HG02571 (cell line): Measurements from ENCODE around the gene ATP5F1B.
"Not testable (repeated sequence)": the region's sequence is repeated elsewhere in the genome, so short reads cannot be mapped to it uniquely, and the experiment has no call there.

Source experiments
- ATAC-seq: cut with Tn5 transposase; IDR thresholded peaks from one replicate; pipeline ENCODE4 v1.9.1; 2021; ENCODE audit warnings: mild to moderate bottlenecking, moderate library complexity; ENCODE audit not compliant: unreplicated experiment

The ATP5F1B gene

DNA sequence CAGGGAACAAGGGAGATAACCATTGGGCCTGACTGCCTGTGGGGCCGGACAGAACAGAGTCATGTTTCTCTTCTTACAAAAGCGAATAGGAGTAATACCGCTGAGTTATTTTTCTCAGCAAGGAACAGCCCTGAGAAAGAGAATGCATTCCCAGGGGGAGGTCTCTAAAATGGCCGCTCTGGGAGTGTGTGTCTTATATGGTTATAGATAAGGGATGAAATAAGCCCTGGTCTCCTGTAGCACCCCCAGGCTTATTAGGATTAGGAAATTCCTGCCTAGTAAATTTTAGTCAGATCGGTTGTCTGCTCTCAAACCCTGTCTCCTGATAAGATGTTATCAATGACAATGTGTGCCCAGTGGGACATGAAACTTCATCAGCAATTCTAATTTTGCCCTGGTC, 8.0 kb upstream of the ATP5F1B start:
- ATAC-seq = not testable (repeated sequence)

DNA sequence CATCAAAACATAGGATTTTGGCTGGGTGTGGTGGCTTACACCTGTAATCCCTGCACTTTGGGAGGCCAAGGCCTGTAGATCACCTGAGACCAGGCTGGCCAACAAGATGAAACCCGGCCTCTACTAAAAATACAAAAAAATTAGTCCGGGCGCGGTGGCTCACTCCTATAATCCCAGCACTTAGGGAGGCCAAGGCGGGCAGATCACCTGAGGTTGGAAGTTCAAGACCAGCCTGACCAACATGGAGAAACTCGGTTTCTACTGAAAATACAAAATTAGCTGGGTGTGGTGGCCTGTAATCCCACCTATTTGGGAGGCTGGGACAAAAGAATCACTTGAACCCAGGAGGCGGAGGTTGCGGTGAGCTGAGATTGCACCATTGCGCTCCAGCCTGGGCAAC, 2.2 kb upstream of the ATP5F1B start:
- not testable (repeated sequence) for ATAC-seq

DNA sequence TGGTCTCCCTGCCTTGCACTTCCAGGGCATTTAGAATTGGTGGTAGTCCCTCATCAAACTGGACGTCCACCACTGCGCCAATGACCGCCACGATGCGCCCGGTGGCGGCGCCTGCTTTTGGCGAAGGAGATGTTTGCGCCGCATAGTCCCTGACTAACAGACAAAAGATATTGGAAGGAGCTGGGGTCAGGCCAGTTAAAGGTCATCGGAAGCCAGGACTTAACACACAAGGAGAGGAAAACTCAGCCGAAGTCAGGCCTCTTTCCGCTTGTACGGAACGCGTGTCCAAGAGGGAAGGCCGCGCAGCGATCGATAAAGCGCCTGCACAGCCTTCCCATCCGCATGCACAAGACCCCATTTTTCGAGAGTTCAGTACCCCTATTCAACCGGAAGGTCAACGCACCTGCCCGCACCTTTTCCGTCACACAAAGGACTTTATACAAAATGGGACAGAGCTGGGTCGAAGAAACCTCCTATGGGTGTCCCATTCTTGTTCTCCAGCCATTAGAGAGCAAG, 525 bp downstream of the ATP5F1B start:
- ATAC-seq = no peak

DNA sequence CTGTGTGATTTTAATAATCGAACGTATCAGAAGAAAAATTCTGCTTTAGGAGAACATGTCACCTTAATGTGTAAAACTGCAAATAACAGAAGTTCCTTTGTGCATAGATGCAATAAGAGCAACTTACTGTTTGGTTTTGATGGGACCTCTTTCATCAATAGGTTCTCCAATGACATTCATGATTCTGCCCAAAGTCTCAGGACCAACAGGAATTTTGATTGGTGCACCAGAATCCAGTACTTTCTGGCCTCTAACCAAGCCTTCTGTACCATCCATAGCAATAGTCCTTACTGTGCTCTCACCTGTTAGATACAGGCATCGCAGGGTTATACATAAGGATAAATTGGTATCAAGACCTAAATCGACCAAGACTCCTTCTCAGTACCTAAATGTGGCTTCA, 1.1 kb downstream of the ATP5F1B start:
- ATAC-seq = no peak

DNA sequence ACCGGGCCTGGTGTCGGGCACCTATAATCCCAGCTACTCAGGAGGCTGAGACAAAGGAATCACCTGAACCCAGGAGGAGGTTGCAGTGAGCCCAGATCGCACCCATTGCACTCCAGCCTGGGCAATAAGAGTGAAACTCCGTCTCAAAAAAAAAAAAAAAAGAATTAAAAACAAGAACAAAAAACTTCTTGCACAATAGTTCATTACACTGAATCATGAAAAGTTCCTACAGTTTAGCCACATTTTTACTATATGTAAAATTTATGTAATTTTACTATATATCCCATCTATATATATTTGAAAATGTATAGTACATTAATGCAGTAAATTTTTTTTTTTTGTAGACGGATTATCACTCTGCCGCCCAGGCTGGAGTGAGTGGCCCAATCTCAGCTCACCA, 4.6 kb downstream of the ATP5F1B start:
- ATAC-seq = no peak

DNA sequence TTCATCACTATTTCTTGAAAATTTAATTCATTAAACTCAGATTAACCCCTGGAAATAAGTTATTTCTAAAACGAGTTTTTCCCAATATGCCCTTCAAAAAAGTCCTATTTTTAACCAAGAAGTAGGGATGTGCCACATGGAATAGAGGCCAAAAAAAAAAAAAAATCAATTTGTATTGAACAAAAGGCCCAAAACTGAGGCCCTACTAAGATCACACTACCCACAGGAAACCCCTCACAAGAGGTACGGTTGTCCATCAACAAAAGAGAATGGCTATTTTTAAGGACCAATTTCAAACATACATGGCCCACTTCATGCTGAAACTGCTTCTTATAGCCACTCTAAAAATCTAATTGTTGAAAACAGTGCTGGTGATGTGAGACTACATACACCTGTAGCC, 8.2 kb downstream of the ATP5F1B start:
- ATAC-seq = no peak

DNA sequence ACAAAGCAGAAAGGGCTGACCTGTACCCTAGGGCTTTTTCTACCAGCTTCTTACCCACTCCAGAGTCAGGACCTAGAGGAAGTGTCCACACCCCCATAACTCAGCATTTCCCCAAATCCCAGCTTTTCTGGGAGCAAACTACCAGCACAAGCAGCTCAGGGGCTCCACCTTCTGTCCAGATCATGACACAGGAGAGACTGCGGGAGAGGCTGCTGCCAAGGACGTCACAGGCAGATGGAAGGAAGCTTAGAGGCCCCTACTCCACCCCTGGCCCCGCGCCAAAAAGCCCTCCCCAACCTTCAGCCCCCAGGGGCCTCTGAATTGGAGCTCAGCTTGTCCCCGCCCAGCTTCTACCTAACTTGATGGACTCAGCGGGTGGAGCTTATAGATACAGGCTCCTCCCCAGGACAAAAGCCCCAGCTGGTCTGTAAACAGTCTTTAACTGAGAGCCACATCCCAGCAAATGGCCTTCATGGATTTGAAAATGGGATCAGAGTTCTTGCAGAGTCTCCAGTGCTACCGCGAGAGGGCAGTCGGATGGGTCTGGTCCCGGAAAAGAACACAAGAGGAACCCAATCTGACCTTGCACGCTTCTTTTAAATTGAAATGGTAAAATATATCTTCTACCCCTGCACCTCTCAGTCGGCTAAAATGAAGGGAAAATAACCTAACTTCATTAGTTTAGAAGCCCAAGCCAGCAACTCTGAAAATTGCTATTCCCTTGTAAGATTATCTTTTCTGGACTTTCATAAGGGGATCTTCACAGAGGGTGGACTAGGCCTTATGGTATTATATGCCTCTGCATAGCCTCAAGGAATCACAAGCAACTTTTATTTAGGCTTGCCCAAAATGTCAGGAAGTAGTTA, 8.9 kb downstream of the ATP5F1B start:
- peak; percentile 46 for ATAC-seq

DNA sequence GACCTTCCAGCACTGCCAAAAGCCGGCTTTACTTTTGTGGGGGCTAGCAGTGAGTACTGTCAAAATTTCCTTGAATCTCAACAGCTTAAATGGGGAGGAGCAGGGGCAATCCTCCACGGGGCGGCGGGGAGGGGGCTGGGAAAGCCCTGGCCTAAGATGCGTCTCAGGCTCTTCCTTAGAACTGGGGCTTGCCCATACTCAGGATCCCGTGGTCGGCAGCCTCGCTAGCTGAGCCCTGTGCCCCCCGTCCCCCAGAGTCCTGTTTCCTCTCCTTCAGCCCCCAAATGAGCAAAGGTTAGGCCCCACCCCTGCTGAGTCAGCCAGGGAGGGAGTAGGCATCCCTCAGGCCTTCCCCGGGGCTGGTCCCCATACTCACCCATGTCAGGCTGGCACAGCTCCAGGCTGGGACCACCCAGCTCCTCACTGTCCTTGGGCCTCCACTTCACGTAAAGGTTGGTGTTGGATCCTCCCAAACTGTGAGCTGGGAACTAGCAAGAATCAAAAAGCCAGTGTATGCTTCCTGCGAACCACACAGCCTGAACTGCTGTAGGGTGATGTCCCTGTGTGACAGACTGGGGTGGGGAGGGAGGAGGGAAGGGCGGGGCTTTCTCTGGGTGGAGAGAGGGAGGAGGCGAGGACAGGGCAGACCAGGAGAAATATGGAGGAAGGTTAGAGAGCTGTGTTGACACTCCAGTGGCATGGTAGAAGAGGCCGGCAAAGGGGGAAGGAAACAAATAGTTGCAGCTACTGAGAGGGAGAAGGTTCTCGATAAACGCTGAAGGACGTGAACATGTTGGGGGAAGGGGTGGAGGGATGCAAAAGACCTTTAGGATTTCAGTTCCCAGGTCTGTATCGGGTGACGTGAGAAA, 9.7 kb downstream of the ATP5F1B start:
- peak; percentile 39 for ATAC-seq

DNA sequence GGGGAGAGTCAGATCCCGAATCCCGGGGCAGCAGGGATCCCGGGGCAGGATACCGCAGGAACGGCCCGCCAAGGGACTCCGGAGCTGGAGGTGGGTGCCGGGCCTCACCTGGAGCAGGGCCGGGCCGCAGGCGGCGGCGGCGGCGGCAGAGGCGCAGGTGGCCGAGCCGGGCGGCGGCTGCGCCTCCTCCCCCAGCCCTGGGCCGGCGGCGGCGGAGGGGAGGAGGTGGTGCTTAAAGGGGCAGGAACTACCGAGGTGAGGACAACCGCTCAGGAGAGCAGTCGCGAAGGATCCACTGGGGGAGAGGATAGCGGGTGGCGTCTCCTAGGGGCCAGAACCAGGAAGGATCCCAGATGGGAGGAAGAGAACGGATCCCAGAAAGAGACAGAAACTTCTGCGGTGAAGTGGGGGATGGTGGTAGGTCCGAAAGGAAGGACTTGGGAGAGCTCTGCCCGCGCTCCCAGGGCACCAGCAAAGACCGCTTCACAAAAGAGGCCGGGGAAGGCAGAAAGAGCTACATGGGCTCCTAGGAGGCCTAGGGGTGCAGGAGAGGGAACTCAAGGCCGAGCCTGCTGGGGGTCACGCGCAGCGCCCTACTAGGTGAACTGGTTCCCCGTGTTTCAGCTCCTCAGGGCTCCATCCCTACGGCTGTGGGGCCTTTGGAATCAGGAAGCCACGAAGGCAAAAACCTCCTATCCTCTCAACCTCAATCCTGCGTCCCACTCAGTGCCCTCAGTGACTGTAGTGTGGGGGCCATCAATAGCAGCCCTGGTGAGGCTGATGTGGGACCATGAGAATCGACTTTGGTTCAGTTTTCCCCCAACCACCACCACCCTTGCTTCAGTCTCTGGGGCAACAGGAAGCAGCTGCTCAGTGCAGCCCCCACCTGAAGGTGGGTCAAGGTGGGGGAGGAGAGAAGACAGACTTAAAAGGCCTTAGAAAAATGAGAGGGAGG, 10.7 kb downstream of the ATP5F1B start:
- ATAC-seq = peak; percentile 18

DNA sequence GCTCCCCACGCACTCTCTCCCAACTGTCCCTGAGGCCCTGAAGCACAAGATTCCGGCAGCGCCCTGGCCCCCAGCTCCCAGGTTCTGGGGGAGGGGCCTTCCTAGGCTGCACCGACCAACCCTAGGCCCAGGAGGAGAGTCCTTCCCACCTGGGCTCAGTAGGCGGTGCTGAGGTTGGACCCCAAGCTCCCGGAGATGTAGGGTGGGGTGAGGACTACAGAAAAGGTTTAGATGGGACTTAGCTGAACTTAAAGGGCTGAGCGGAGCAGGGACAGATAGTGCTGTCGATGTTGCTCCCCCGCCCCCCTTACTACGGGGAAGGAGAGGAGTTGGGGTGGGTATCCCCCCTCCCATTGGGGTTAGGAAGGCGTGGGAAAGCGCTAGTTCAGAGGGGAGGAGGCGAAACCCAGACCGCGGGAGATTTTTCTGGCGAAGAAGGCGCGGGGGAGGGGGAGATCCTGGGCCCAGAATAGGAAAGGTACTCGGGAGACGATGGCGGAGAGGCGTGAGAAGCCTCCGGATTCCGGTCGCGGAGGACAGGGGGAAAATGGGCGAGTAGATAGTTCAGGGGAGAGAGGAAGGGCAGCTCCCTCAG, 11.4 kb downstream of the ATP5F1B start:
- no peak for ATAC-seq

DNA sequence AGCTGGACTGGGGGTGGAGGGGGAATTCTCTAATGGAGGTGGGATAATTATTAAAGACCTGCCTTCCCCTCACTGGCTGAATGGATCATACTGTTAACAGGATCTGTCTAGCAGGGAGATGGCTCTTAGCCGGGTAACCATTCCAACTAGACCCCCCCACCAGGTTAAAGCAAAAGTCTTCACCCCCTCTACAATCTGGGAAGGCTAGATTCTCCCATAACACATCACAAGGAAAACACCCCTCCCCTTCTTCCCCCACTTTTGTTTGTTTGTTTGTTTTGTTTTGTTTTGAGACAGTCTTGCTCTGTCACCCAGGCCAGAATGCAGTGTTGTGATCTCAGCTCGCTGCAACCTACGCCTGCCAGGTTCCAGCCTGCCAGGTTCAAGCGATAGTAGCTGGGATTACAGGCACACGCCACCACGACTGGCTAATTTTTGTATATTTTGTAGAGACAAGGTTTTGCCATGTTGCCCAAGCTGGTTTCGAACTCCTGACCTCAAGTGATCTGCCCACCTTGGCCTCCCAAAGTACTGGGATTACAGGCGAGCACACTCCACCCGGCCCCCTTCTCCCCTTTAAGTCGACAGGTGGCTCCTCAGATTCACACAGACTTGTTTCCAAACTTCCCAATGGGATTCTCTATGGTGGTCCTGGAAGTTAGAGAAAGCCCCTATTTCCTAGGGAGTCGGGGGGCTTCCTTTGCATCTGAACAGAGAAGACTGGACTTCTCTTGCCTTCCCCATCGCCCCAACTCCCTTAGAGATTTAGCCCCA, 12.1 kb downstream of the ATP5F1B start:
- no peak for ATAC-seq

DNA sequence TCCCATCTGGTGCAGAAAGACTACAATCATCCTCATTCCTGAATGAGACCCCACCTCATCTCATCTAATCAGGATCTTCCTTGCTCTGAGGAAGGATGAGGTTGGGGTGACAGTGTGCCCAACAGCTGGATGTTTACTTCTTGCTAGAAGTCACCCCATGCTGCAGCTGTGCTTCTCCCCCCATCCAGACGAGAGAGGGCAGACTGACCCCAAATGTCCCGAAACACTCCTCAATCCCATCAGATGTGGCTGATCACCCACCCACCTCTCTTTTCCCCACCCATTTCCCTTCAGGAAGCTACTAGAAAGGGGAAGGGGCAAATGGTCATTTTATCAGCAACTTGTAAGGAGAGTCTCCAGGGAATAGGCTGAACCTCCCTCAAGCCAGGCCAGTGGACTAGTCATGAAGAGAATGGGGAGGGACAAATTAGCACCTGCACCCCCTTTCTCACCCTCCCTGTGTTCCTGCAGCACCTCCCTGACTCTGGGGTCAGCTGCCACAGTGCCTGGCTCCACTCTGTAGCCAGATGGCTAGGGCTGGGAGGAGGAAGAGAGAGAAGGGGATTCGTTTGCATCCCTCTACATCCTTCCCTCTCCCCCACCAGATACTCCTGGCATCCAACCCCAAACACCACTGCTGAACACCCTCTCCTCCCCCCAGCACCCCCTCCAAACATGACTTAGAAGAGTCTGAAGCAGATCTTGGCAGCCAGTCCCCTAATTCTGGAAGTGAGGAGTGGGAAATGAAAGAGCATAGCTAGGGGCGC, 12.9 kb downstream of the ATP5F1B start:
- no peak for ATAC-seq

DNA sequence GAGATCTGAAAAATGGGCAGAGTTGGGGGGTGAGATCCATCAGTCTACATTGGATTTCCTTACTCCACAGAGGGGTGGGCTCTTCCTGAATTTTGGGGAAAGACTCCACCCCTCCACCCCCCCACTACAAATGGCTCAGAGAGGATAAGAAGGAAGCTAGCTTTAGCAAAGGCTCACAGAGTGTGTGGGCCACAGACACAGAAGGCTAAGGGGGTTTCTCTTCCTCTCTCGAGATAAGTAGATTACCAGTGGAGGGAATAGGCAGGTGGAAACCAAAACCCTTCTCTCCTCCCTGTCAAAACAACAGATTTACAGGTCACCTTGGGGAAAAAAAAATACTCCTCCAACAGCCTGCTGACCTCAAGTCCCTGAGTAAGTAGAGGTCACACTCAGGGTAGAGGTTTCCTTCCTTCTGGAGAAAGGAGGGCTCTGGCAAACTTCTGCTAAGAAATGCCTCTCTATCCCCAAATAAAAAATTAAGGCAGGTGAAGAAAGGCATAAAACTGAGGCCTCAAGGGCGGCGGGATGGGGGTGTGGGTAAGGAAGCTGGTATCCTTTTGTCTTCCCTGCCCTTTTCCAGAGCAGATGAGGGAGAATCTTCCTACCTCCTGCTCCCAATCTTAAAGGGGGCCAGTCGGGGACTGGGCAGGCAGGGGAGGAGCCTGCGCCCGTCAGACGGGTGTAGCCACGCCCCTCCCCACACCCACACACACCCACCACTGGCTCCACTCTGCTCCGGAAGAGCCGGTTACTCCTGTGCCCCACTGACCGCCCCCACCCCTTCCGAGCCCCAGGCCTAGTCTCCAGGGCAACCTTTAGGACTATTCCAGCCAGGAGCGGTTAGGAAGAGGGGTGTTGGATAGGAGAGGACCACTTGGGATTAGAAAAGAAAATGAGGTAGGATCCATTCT, 13.7 kb downstream of the ATP5F1B start:
- peak; percentile 24 for ATAC-seq

DNA sequence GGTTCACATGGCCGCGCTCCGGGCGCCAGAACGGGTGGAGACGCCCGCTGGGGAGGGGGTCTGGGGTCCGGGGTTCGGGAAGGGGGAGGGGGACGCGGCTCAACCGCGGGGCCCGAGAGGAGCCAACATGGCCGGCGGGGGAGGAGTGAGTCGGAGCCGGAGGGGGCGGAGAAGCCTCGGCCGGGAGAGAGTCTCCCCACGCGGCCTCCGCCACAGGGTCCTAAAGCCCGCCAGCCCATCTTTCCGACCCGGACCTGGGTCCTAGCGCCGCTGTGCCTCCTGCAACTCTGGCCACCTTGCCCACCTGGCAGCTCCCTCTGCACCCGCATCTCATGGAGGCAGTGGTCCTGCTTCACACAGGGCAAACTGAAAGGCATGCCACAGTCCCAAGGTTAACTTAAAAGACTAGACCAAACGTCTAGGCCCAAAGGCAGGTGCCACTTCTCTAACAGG, 15.6 kb downstream of the ATP5F1B start, which contains the start of gene BAZ2A:
Gene BAZ2A (minus strand): TSS at position 147 of the 453 bp plus-strand sequence. CDS start 12,796 bp downstream, outside the sequence.
- peak; percentile 52 for ATAC-seq

DNA sequence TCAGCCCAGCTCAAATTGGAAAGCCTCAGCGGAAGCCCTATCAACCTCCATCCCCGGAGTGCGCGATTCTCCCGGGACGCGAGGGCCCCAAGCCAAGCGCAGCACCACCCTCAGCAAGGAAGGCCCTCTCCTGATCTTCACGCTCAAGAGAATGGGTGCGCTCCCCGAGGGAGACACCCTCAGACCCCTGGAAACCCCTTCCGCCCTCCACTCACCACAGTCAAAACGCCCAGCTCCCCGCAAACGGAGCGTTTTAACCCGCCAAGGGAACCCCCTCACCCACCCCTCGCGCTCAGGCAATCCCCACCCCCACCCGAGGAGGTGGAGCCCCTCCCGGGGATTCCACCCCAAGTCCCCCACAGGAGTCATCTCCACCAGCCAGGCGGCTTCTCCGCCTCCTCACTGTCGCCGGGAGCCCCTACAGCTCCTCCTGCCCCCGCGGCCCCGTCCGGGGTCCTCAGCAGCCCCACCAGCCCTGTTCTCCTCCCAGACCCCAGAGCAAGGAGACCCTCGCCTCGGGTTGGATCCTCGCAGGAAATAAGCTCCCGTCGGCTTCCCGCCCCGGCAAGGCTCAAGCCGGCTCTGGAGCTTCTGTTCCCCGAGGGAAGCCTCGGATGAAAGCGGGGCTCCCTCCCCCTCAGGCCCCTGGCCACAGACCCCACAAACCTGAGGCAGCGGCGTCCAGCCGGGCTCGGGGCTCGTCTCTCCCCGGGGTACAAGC, 16.2 kb downstream of the ATP5F1B start:
- ATAC-seq = no peak

DNA sequence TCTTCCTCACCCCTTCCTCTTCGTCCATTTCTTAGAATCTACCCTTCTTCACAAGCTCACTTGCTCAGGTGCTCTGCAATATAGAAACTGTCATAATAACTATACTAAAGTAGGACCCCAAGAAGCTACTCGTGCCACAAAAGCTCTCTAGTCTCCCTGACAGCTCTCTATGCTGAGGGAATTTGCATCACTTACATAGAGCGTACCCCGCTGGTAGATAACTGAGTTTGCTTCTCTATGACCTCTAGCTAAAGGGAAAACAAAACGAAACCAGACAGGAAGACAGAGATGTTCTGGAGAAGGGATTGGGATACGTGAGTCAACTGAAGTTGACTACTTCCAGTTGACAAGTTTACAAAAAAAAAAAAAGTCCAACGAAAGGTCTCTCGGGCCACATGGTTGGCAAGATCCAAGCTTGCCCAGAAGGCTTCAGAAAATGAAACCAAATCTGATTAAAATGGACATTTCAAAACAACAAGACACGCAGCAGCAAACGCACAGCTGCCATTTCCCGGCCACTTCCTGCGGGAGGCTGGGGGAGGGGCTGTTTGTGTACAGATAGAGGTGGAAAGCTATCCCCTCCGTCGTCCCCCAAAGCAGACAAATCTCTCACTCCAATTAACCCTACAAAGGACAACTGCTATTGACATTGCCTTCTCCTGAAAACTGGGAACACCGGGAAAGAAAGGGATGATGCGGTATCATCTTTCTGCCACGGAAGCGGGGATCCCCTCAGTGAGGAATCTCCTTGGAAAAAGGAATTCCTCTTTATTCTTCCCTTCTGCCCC, 16.9 kb downstream of the ATP5F1B start:
- ATAC-seq = no peak
